Neuronal stem cell (in vitro differentiated cells): ENCODE results near the gene GREB1. TPM values are rescaled to one million over a fixed set of nuclear protein-coding genes. Genes with fewer than 3 reads are reported as not detected.

Source experiments
- DNase-seq: peaks from one replicate; pipeline ENCODE4 v3.0.0-alpha.2; 2013; ENCODE audit warnings: low spot score
- H2AFZ ChIP-seq: one replicate; pipeline ENCODE4 v1.6.1; 2013; ENCODE audit warnings: mild to moderate bottlenecking, low read length, inconsistent platforms
- H2AK5ac ChIP-seq: 2 replicates; pipeline ENCODE4 v1.6.1; 2013; ENCODE audit warnings: low read depth, mild to moderate bottlenecking, inconsistent platforms, low read length, moderate library complexity, mixed read lengths
- H2BK120ac ChIP-seq: 2 replicates; pipeline ENCODE4 v1.6.1; 2013; ENCODE audit warnings: low read depth, mild to moderate bottlenecking, inconsistent platforms, low read length, moderate library complexity, mixed read lengths
- H2BK12ac ChIP-seq: one replicate; pipeline ENCODE4 v1.6.1; 2013; ENCODE audit warnings: low read length, inconsistent platforms
- H2BK15ac ChIP-seq: 2 replicates; pipeline ENCODE4 v1.6.1; 2013; ENCODE audit warnings: mild to moderate bottlenecking, low read length, inconsistent platforms, mixed read lengths
- H2BK5ac ChIP-seq: one replicate; pipeline ENCODE4 v1.6.1; 2013; ENCODE audit warnings: inconsistent platforms, mild to moderate bottlenecking, low read length, moderate library complexity
- H3K14ac ChIP-seq: one replicate; pipeline ENCODE4 v1.6.1; 2013; ENCODE audit warnings: low read length, inconsistent platforms
- H3K18ac ChIP-seq: 2 replicates; pipeline ENCODE4 v1.6.1; 2013; ENCODE audit warnings: low read length, inconsistent platforms
- H3K23ac ChIP-seq: 2 replicates; pipeline ENCODE4 v1.6.1; 2013; ENCODE audit warnings: low read depth, mild to moderate bottlenecking, mixed read lengths, low read length, inconsistent platforms; ENCODE audit not compliant: poor library complexity
- H3K27ac ChIP-seq: replicated peaks from 3 replicates; pipeline ENCODE4 v1.5.1; 2013; ENCODE audit warnings: low read length, inconsistent platforms
- H3K27me3 ChIP-seq, 3 experiments: 2 replicates each; pipeline ENCODE4 v1.6.1; 2013; ENCODE audit warnings: low read length in 3 of 3, mild to moderate bottlenecking in 2 of 3, inconsistent platforms in 1 of 3, low read depth in 1 of 3, mixed read lengths in 1 of 3, moderate library complexity in 1 of 3; ENCODE audit not compliant: control insufficient read depth in 3 of 3, insufficient read depth in 3 of 3
- H3K36me3 ChIP-seq, 2 donors: replicated peaks in 1 of 2; 2 replicates each; pipeline ENCODE4 v1.6.1; 2013; ENCODE audit warnings: low read length in 2 of 2; ENCODE audit not compliant: control insufficient read depth in 2 of 2, insufficient read depth in 2 of 2
- H3K4ac ChIP-seq: 2 replicates; pipeline ENCODE4 v1.6.1; 2013; ENCODE audit warnings: inconsistent platforms, mild to moderate bottlenecking, low read length, moderate library complexity
- H3K4me1 ChIP-seq, 2 donors: 1 replicate in 1 of 2; 2 replicates in 1 of 2; pipeline ENCODE4 v1.6.1; 2013; ENCODE audit warnings: low read length in 2 of 2, low read depth in 1 of 2; ENCODE audit not compliant: control insufficient read depth in 2 of 2, insufficient read depth in 1 of 2
- H3K4me2 ChIP-seq: one replicate; pipeline ENCODE4 v1.6.1; 2013; ENCODE audit warnings: mild to moderate bottlenecking, low read length, inconsistent platforms; ENCODE audit not compliant: insufficient read depth, poor library complexity, severe bottlenecking
- H3K4me3 ChIP-seq, 2 donors: 2 replicates each; pipeline ENCODE4 v1.5.1; 2013; ENCODE audit warnings: low read length in 2 of 2, mild to moderate bottlenecking in 2 of 2, inconsistent platforms in 1 of 2, moderate library complexity in 1 of 2
- H3K79me1 ChIP-seq: one replicate; pipeline ENCODE4 v1.6.1; 2013; ENCODE audit warnings: low read depth, mild to moderate bottlenecking, inconsistent platforms, low read length, moderate library complexity
- H3K9ac ChIP-seq: one replicate; pipeline ENCODE4 v1.6.1; 2013; ENCODE audit warnings: mild to moderate bottlenecking, low read depth, low read length, inconsistent platforms; ENCODE audit not compliant: poor library complexity
- H3K9me3 ChIP-seq, 2 donors: replicated peaks in 1 of 2; 2 replicates each; pipeline versions ENCODE3 to v1.6.1; 2013; ENCODE audit warnings: low read length in 2 of 2, mild to moderate bottlenecking in 2 of 2, inconsistent platforms in 1 of 2, low read depth in 1 of 2, mixed read lengths in 1 of 2, moderate library complexity in 1 of 2; ENCODE audit not compliant: control insufficient read depth in 2 of 2, insufficient read depth in 1 of 2
- H4K8ac ChIP-seq: one replicate; pipeline ENCODE4 v1.6.1; 2013; ENCODE audit warnings: low read depth, mild to moderate bottlenecking, inconsistent platforms, low read length, moderate library complexity
- H4K91ac ChIP-seq: one replicate; pipeline ENCODE4 v1.6.1; 2013; ENCODE audit warnings: low read length, low read depth, mild to moderate bottlenecking, inconsistent platforms; ENCODE audit not compliant: poor library complexity
- WGBS, 2 donors: extraction: QIAGEN DNeasy Blood & Tissue Kit; methylation state at CpG; one replicate each; pipeline ENCODE4 v1.1.7; 2013; ENCODE audit warnings: missing lambda C conversion rate in 2 of 2, mixed read lengths in 1 of 2; ENCODE audit not compliant: insufficient read length in 2 of 2, insufficient replicate concordance in 1 of 2; ENCODE audit errors: extremely low coverage in 2 of 2; 5-methylcytosine and 5-hydroxymethylcytosine counted together
- polyA plus RNA-seq, 2 experiments: library from polyadenylated mRNA; stranded (reverse); fragments of 200-250 nt; gene quantifications; one replicate each; pipeline ENCODE4 v1.2.3, GENCODE V29; 2013

The GREB1 gene, protein sequence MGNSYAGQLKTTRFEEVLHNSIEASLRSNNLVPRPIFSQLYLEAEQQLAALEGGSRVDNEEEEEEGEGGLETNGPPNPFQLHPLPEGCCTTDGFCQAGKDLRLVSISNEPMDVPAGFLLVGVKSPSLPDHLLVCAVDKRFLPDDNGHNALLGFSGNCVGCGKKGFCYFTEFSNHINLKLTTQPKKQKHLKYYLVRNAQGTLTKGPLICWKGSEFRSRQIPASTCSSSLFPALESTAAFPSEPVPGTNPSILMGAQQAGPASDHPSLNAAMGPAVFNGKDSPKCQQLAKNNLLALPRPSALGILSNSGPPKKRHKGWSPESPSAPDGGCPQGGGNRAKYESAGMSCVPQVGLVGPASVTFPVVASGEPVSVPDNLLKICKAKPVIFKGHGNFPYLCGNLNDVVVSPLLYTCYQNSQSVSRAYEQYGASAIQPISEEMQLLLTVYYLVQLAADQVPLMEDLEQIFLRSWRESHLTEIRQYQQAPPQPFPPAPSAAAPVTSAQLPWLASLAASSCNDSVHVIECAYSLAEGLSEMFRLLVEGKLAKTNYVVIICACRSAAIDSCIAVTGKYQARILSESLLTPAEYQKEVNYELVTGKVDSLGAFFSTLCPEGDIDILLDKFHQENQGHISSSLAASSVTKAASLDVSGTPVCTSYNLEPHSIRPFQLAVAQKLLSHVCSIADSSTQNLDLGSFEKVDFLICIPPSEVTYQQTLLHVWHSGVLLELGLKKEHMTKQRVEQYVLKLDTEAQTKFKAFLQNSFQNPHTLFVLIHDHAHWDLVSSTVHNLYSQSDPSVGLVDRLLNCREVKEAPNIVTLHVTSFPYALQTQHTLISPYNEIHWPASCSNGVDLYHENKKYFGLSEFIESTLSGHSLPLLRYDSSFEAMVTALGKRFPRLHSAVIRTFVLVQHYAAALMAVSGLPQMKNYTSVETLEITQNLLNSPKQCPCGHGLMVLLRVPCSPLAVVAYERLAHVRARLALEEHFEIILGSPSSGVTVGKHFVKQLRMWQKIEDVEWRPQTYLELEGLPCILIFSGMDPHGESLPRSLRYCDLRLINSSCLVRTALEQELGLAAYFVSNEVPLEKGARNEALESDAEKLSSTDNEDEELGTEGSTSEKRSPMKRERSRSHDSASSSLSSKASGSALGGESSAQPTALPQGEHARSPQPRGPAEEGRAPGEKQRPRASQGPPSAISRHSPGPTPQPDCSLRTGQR (N-terminal part only)
- 16.7 TPM for polyA plus RNA-seq (2013, experiment 1 of 2)
- polyA plus RNA-seq (2013, experiment 2 of 2) = 16.9 TPM

- no peak within 1 kb of the TSS for H3K18ac ChIP-seq
- no peak within 1 kb of the TSS for H3K23ac ChIP-seq
- no peak within 1 kb of the TSS for H2AFZ ChIP-seq
- H3K79me1 ChIP-seq = peaks cover 3% of the 10 kb centered on the region
- H2BK15ac ChIP-seq = no peak within 1 kb of the TSS
- no peak within 1 kb of the TSS for H2BK12ac ChIP-seq
- no peaks in the 10 kb centered on the region for H3K27me3 ChIP-seq
- H4K8ac ChIP-seq = no peak within 1 kb of the TSS
- no peak within 1 kb of the TSS for H2BK5ac ChIP-seq
- WGBS, 2 donors = no CpG with 5 or more reads among the region's 9 CpGs
- H2AK5ac ChIP-seq = no peak within 1 kb of the TSS
- H3K27ac ChIP-seq = no peak within 1 kb of the TSS
- no peak for DNase-seq
- H3K4me1 ChIP-seq = peaks cover 5 to 11% of the 10 kb centered on the region in 2 donors
- H3K9me3 ChIP-seq = no peaks in the 10 kb centered on the region
- no peak within 1 kb of the TSS for H4K91ac ChIP-seq
- H3K4me2 ChIP-seq = no peak within 1 kb of the TSS
- H3K36me3 ChIP-seq = peaks cover 2 to 82% of the 10 kb centered on the region in 2 donors
- H3K4me3 ChIP-seq = no peak within 1 kb of the TSS
- no peak within 1 kb of the TSS for H3K14ac ChIP-seq
- no peak within 1 kb of the TSS for H3K9ac ChIP-seq
- H2BK120ac ChIP-seq = no peak within 1 kb of the TSS
- no peak within 1 kb of the TSS for H3K4ac ChIP-seq
Measured at GRCh38 chr2:11533278-11534070, at the start of gene GREB1. Gene GREB1, plus strand, starts transcription at chr2:11534045. Its CDS starts 22,570 bp downstream, at chr2:11556615.

DNA sequence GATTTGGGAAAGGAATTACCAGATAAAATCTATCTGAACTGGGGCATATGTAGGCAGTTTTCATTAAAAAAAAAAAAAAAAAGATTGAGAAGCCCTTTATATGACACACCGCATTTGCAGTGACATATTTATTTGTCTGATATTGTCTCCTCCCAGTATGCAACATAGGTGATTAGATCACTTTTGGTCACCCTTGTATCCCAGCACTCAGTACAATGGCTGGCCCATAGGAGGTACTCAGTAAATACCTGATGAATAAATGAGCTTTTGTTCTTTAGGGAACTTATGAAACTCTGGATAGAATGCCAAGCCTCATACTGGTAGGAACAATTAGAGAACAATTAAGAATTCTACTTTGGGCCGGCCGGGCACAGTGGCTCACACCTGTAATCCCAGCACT lies 45.0 kb upstream of the GREB1 start:
- Histone ChIP-seq H4K8ac (no peak overlapping the region), H3K4ac (no peak overlapping the region), H2BK15ac (no peak overlapping the region), H3K27me3 (no peaks in the 10 kb centered on the region), H3K23ac (no peak overlapping the region), H3K9me3 (peaks cover 2 to 80% of the 10 kb centered on the region in 2 donors), H3K79me1 (peaks cover 9% of the 10 kb centered on the region), H3K9ac (no peak overlapping the region), H3K27ac (no peak overlapping the region), H3K4me1 (peaks cover 0 to 10% of the 10 kb centered on the region in 2 donors), H3K18ac (no peak overlapping the region), H3K14ac (no peak overlapping the region), H4K91ac (no peak overlapping the region), H2BK120ac (no peak overlapping the region), H2AFZ (no peak overlapping the region), H3K36me3 (peaks cover 0 to 87% of the 10 kb centered on the region in 2 donors), H2BK5ac (no peak overlapping the region), H3K4me3 (no peak overlapping the region), H3K4me2 (no peak overlapping the region), H2AK5ac (no peak overlapping the region), H2BK12ac (no peak overlapping the region)
- DNase-seq = no peak
- WGBS, 2 donors = no CpG with 5 or more reads among the region's 3 CpGs

DNA sequence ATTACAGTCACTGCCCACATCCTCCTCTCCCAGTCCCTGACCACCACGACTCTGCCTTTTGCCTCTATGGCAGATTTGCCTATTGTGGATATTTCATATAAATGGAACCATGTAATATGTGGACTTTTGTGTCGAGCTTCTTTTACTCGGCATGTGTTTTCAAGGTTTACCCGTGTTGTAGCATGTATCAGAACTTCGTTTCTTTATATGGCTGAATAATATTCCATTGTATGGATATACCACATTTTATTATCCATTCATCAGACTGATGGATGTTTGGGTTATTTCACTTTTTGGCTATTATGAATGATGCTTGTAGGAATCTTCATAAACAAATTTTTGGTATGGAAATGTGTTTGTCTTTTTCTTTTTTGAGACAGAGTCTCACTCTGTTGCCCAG lies 43.7 kb upstream of the GREB1 start:
- Histone ChIP-seq H4K91ac (no peak overlapping the region), H2BK12ac (no peak overlapping the region), H3K14ac (no peak overlapping the region), H3K79me1 (peaks cover 9% of the 10 kb centered on the region), H3K9ac (no peak overlapping the region), H3K36me3 (peaks cover 0 to 80% of the 10 kb centered on the region in 2 donors), H3K27me3 (no peaks in the 10 kb centered on the region), H2BK120ac (no peak overlapping the region), H3K18ac (no peak overlapping the region), H3K4me2 (no peak overlapping the region), H3K23ac (no peak overlapping the region), H3K4ac (no peak overlapping the region), H3K27ac (no peak overlapping the region), H2BK15ac (no peak overlapping the region), H3K9me3 (peaks cover 2 to 82% of the 10 kb centered on the region in 2 donors), H2BK5ac (no peak overlapping the region), H4K8ac (no peak overlapping the region), H2AFZ (no peak overlapping the region), H2AK5ac (no peak overlapping the region), H3K4me1 (peaks cover 10 to 15% of the 10 kb centered on the region in 2 donors), H3K4me3 (no peak overlapping the region)
- WGBS, 2 donors = no CpG with 5 or more reads among the region's 5 CpGs
- DNase-seq = no peak
